Measurements from ENCODE around the gene COPS6. TPM values are rescaled to one million over a fixed set of nuclear protein-coding genes. Genes with fewer than 3 reads are reported as not detected.

Gene COPS6
- 117 TPM for total RNA-seq
- long read RNA-seq, transcript COPS6-201 (10 exons, 1,432 nt): major isoform, 92 of 101 reads
- long read RNA-seq, partial matches to known transcripts: 3 of 101 reads
- long read RNA-seq, other reads (novel, unspliced or antisense): 5 of 101 reads

GRCh38 chr7:100088621-100089457, at the start of gene COPS6:
Gene COPS6, plus strand, starts transcription at chr7:100088969. Its CDS starts 22 bp downstream, at chr7:100088991.
- peak; percentile 93 for DNase-seq (ENCODE audit: missing footprints)
- peak; percentile 90 for ATAC-seq
- intact Hi-C loops (cut with DNase I): loop anchor here (10.0 kb wide), 1 partner anchor 174 kb away; the partner anchor contains the start of gene TRIM4

- no peak for ATAC-seq
- intact Hi-C loops (cut with DNase I): no loop called here
- no peak for DNase-seq (ENCODE audit: missing footprints)
Measured at GRCh38 chr7:100040575-100040974, 48.2 kb upstream of the COPS6 start.

- intact Hi-C loops (cut with DNase I): loop anchor here (5.0 kb wide), 1 partner anchor 47 kb away; no protein-coding TSS in a partner anchor
- no peak for ATAC-seq
- no peak for DNase-seq (ENCODE audit: missing footprints)
Measured at GRCh38 chr7:100044718-100045117, 44.1 kb upstream of the COPS6 start.

GRCh38 chr7:100048680-100049079, 40.1 kb upstream of the COPS6 start:
- intact Hi-C loops (cut with DNase I): loop anchor here (1.0 to 5.0 kb wide), 4 partner anchors 32 to 53 kb away; partner anchors contain the start of genes AP4M1, MCM7, ZKSCAN1 and ZNF3
- DNase-seq (ENCODE audit: missing footprints): no peak
- ATAC-seq: no peak

- DNase-seq (ENCODE audit: missing footprints) (peak; percentile 93), ATAC-seq (peak; percentile 98)
- intact Hi-C loops (cut with DNase I): loop anchor here (1.0 to 5.0 kb wide), 4 partner anchors 31 to 52 kb away; partner anchors contain the start of genes AP4M1, MCM7, ZKSCAN1 and ZNF3
Measured at GRCh38 chr7:100049441-100050291, 39.1 kb upstream of the COPS6 start, which contains the start of gene ZSCAN21. Gene ZSCAN21, plus strand, starts transcription at chr7:100049774. Its CDS starts 7,233 bp downstream, at chr7:100057007.

- DNase-seq (ENCODE audit: missing footprints) (no peak), ATAC-seq (no peak)
- intact Hi-C loops (cut with DNase I): no loop called here
Measured at GRCh38 chr7:100051611-100052010, 37.2 kb upstream of the COPS6 start.

GRCh38 chr7:100053215-100053614, 35.6 kb upstream of the COPS6 start:
- intact Hi-C loops (cut with DNase I): no loop called here
- ATAC-seq (no peak), DNase-seq (ENCODE audit: missing footprints) (no peak)

GRCh38 chr7:100057006-100057405, 31.8 kb upstream of the COPS6 start:
- DNase-seq (ENCODE audit: missing footprints) (no peak), ATAC-seq (no peak)
- intact Hi-C loops (cut with DNase I): no loop called here

GRCh38 chr7:100059251-100059739, 29.5 kb upstream of the COPS6 start:
- DNase-seq (ENCODE audit: missing footprints): no peak

GRCh38 chr7:100061518-100062193, 27.1 kb upstream of the COPS6 start:
- intact Hi-C loops (cut with DNase I): no loop called here
- ATAC-seq (no peak), DNase-seq (ENCODE audit: missing footprints) (no peak)

More at GRCh38 chr7:100059251-100059739, 29.5 kb upstream of the COPS6 start:
- intact Hi-C loops (cut with DNase I): no loop called here
- no peak for ATAC-seq

GRCh38 chr7:100063376-100063775, 25.4 kb upstream of the COPS6 start:
- intact Hi-C loops (cut with DNase I): no loop called here
- DNase-seq (ENCODE audit: missing footprints) (no peak), ATAC-seq (no peak)

- intact Hi-C loops (cut with DNase I): no loop called here
- no peak for DNase-seq (ENCODE audit: missing footprints)
- no peak for ATAC-seq
Measured at GRCh38 chr7:100064162-100064561, 24.6 kb upstream of the COPS6 start.

GRCh38 chr7:100065452-100066186, 23.1 kb upstream of the COPS6 start:
- intact Hi-C loops (cut with DNase I): no loop called here
- no peak for DNase-seq (ENCODE audit: missing footprints)

GRCh38 chr7:100066953-100067352, 21.8 kb upstream of the COPS6 start:
- intact Hi-C loops (cut with DNase I): no loop called here
- no peak for ATAC-seq
- no peak for DNase-seq (ENCODE audit: missing footprints)

More at GRCh38 chr7:100065452-100066186, 23.1 kb upstream of the COPS6 start:
- peak; percentile 65 for ATAC-seq

- no peak for DNase-seq (ENCODE audit: missing footprints)
- ATAC-seq: no peak
- intact Hi-C loops (cut with DNase I): no loop called here
Measured at GRCh38 chr7:100069991-100070390, 18.8 kb upstream of the COPS6 start.

- ATAC-seq (no peak), DNase-seq (ENCODE audit: missing footprints) (no peak)
- intact Hi-C loops (cut with DNase I): no loop called here
Measured at GRCh38 chr7:100071018-100071723, 17.6 kb upstream of the COPS6 start.

- intact Hi-C loops (cut with DNase I): no loop called here
- ATAC-seq (no peak), DNase-seq (ENCODE audit: missing footprints) (no peak)
Measured at GRCh38 chr7:100072462-100072861, 16.3 kb upstream of the COPS6 start.
